GM23248 (cell line): ENCODE results near the gene TMEM247.

Experiments used
- EZH2 ChIP-seq: fragments of 200-600 bp; sonication (generic); IDR thresholded peaks from 2 replicates; pipeline ENCODE4 v1.6.1; 2018; ENCODE audit warnings: antibody characterized with exemption, mild to moderate bottlenecking; ENCODE audit not compliant: insufficient read depth, poor library complexity, severe bottlenecking
- EZH2phosphoT487 ChIP-seq: fragments of 200-600 bp; sonication (generic); IDR thresholded peaks from 2 replicates; pipeline ENCODE4 v1.6.1; 2018; ENCODE audit warnings: antibody characterized with exemption, moderate library complexity, mild to moderate bottlenecking, low read depth; ENCODE audit not compliant: insufficient read depth

DNA sequence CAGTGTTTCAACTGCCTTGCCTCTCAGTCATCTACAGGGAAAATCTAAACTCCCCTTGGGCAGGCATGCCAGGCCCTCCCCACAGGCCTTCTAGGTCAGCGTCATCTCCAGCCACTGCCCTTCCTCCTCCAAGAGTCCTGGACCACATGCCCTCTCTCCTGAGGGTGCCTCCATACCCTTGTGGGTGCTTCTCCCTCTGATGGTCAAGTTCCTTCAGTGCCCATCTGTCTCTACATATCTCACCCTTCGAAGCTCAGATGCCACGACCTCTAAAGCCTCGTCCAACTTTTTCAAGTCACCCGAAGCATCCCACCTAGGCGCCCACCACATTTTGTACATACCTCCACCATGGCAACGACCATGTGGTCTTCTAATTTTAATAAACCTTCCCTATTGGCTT, 22.6 kb upstream of the TMEM247 start:
- no peak for TF ChIP-seq EZH2
- no peak for TF ChIP-seq EZH2phosphoT487
